RPMI7951 (cell line): ENCODE data around the gene ADGRB3. TPM values are rescaled to one million over a fixed set of nuclear protein-coding genes. Genes with fewer than 3 reads are reported as not detected.

Source experiments
- DNase-seq: peaks from one replicate; pipeline ENCODE4 v3.0.0-alpha.2; 2012; ENCODE audit warnings: low read depth
- total RNA-seq: library from RNA; depleted of rRNA; stranded (reverse); fragments of >200 nt; shearing (Covaris generic); gene quantifications from 2 replicates; pipeline ENCODE4 v1.2.3, GENCODE V29; 2014

Gene ADGRB3
- total RNA-seq, 1 experiment from 2014 or later, result not detected

- DNase-seq, result no peak
These were observed 69.4 kb downstream of the ADGRB3 start for GRCh38 chr6:68704485-68704884.

- DNase-seq, result no peak
These were observed 74.0 kb downstream of the ADGRB3 start for GRCh38 chr6:68709091-68709490.

DNA sequence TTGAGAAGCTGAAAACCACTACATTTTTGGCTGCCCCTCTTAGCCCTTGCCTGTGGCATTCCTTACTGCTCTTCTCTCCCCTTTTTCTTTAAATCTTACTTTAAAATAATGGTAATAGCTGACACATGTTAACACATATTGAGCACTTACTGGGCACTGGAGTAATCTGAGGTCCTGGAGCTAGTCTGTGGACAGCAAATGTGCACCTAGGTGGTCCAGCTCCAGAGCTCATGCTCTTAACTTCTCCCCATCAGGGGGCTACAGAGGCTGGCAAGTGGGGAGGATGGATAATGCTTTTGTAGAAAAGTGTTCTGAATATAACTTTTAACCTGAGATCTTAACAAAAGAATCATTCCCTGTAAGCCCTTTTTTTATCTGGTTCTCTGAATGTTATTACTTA lies 74.8 kb downstream of the ADGRB3 start:
- no peak for DNase-seq

GRCh38 chr6:68710496-68710895 lies 75.4 kb downstream of the ADGRB3 start:
- no peak for DNase-seq

GRCh38 chr6:68710916-68711315 lies 75.8 kb downstream of the ADGRB3 start:
- DNase-seq, result no peak

GRCh38 chr6:68711386-68712000 lies 76.4 kb downstream of the ADGRB3 start:
- no peak for DNase-seq

GRCh38 chr6:68716620-68717019 lies 81.5 kb downstream of the ADGRB3 start:
- DNase-seq, result no peak

DNA sequence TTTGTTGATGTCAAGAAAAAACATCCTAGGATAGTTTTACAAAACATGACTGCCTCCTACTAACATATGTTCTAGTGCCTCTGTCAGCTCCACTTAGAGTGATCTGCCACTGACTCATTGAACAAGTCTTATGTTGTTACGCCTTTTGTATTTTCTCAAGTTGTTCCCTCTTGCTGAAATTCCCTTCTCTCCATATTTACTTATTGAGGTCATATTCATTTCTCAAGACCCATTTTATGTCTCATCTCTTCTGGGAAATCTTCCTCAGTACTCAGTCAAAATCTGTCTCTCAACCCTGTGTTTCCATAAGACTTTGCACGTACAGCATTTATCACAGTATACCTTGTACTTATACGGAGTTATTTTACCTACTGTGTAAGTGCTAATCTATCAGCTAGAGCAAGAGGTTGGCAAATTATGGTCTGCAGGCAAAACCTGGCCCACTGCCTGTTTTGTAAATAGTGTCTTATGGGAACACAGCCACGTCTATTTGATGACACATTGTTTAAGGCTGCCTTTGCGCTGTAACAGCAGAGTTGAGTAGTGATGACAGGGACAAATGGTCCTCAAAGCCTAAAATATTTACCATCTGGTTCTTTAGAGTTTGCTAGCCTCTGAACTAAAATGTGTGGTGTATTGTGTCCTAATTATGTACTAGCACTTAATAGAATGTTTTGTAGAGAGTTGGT lies 83.4 kb downstream of the ADGRB3 start:
- DNase-seq, result no peak

- no peak for DNase-seq
These were observed 84.7 kb downstream of the ADGRB3 start for GRCh38 chr6:68719761-68720160.

- DNase-seq, result no peak
These were observed 87.9 kb downstream of the ADGRB3 start for GRCh38 chr6:68722891-68723527.

GRCh38 chr6:68724060-68724459 lies 89.0 kb downstream of the ADGRB3 start:
- no peak for DNase-seq

- DNase-seq, result no peak
These were observed 91.3 kb downstream of the ADGRB3 start for GRCh38 chr6:68726337-68726736.

DNA sequence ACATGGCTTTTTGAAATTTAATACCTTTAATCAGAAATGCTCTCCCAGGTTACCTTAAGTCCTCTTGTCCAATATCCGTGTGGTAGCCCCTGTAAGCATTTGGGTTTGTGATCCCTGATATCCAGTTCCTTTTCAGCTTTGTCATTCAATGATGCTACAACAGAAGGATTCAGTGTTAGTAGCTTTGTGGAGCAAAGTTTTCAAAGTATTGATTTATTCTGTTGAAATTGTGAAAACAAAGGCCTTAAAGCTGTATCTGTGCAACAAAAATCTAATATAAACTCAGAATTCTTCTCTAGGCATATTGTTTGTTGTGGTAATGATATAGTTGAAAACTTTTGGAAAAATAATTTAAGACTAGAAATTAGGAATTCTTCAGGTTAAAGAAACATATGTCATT lies 91.9 kb downstream of the ADGRB3 start:
- no peak for DNase-seq

DNA sequence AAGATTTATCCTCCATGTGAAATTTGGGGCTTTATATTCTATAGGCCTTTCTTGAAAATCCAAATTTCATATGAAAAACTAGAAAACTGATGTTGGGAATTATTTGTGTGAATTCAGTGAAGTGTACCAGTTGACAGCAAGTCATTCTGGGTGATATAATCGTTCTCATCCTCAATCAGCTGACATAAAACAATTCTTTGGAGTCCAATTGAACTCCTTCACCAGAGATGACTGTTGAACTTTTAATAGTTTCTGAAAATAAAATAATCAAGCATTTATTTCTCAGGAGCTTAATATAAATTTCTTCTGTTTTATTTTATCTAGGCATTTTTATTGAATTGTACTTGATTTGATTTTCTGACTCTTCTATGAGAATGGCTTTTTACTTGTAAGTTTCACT lies 92.6 kb downstream of the ADGRB3 start:
- no peak for DNase-seq

- DNase-seq, result no peak
These were observed 93.3 kb downstream of the ADGRB3 start for GRCh38 chr6:68728159-68728979.

GRCh38 chr6:68729377-68729903 lies 94.4 kb downstream of the ADGRB3 start:
- DNase-seq, result no peak

DNA sequence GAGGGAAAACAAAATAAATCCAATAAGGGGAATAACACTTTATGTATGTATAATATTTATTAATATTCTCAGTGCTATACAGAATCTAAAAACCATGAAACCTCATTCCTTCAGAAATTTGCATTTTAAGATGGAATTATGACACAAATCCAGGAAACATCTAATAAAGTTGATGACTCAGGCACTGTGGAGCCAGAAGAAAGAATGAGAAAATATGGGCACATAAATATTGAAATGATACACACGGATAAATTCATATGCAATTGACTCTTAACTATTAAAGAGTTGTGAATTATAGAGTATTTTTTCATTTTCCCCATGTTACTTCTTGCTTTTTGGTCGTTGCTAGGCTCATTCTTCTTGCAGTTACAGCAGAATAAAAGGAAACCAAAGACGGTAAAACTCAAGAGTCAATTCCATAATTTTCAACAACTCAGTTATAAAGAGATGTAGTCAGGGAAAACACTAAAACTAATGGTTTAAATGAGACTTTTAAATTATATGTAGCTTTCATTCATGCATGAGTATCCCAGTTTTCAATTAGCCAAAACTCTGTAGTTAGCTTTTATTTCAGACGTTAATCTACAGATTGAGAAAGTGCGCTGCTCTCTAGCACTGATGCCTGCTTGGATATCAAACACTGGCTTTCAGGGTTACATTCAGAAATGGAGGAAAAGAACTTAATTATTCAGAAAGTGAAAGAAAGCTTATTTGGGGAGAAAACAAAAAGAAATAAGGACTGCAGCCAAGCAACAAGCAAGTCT lies 95.4 kb downstream of the ADGRB3 start:
- DNase-seq, result no peak

GRCh38 chr6:68732423-68732822 lies 97.3 kb downstream of the ADGRB3 start:
- no peak for DNase-seq

GRCh38 chr6:68735866-68736265 lies 100.8 kb downstream of the ADGRB3 start:
- DNase-seq, result no peak

DNA sequence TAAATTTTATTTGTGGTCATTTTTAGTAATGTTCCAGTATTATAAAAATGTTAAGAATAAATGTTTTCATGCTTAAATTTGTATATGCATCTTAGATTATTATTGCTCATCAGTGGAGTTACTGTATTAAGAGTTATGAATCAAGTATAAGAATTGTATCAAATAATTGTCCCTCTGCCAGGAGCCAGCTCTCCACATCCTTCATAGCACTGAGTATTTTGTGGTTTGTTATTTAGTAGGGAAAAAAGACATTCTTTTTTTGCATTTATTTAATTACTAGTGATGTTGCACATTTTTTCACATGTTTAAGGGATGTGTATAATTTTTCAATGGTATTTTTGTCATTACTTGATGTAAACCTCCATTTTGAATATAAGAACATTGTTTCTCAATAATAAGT lies 102.0 kb downstream of the ADGRB3 start:
- DNase-seq, result no peak

DNA sequence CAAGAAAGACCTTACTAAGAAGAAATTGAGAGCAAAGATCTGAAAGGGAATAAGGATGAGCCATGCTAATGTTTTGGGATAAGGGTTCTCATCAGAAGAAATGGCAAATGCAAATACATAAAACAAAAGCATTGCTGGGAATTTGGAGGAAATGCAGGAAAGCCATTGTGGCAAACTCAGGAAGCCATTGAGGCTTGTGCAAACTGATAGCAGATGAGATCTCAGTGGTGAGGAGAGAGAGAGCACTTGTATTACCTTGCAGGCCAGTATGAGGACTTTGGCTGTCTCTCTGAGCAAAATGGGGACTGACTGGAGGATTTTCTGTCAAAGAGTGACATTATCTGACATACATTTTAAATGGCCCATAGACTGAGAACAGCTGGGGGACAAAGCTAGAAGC lies 103.0 kb downstream of the ADGRB3 start:
- DNase-seq, result no peak
